GM18502 (cell line): ENCODE measurements around the gene MTMR3.
"Not testable (repeated sequence)": the region's sequence is repeated elsewhere in the genome, so short reads cannot be mapped to it uniquely, and the experiment has no call there.

Experiments used
- ATAC-seq: cut with Tn5 transposase; IDR thresholded peaks from one replicate; pipeline ENCODE4 v1.9.1; 2021; ENCODE audit warnings: mild to moderate bottlenecking; ENCODE audit not compliant: unreplicated experiment, poor library complexity

Gene MTMR3

GRCh38 chr22:29951791-29952413 is 68.9 kb downstream of the MTMR3 start:
- ATAC-seq = no peak

GRCh38 chr22:29954203-29954855 is 71.4 kb downstream of the MTMR3 start:
- no peak for ATAC-seq

GRCh38 chr22:29956680-29957079 is 73.7 kb downstream of the MTMR3 start:
- ATAC-seq = no peak

GRCh38 chr22:29958170-29958569 is 75.2 kb downstream of the MTMR3 start:
- ATAC-seq = no peak

- no peak for ATAC-seq
Measured at GRCh38 chr22:29964776-29965175, 81.8 kb downstream of the MTMR3 start.

- ATAC-seq = no peak
Measured at GRCh38 chr22:29967461-29967860, 84.5 kb downstream of the MTMR3 start.

GRCh38 chr22:29971607-29972006 is 88.6 kb downstream of the MTMR3 start:
- no peak for ATAC-seq

- ATAC-seq = no peak
Measured at GRCh38 chr22:29972121-29972520, 89.1 kb downstream of the MTMR3 start.

- ATAC-seq = no peak
Measured at GRCh38 chr22:29973269-29973668, 90.3 kb downstream of the MTMR3 start.

- not testable (repeated sequence) for ATAC-seq
Measured at GRCh38 chr22:29973680-29974079, 90.7 kb downstream of the MTMR3 start.

- ATAC-seq = no peak
Measured at GRCh38 chr22:29975494-29975893, 92.5 kb downstream of the MTMR3 start.

GRCh38 chr22:29977107-29977506 is 94.1 kb downstream of the MTMR3 start:
- ATAC-seq = no peak

GRCh38 chr22:29979777-29980321 is 96.9 kb downstream of the MTMR3 start:
- no peak for ATAC-seq

GRCh38 chr22:29983296-29983917 is 100.4 kb downstream of the MTMR3 start:
- ATAC-seq = no peak

GRCh38 chr22:29985912-29986311 is 102.9 kb downstream of the MTMR3 start:
- no peak for ATAC-seq

- ATAC-seq = no peak
Measured at GRCh38 chr22:29987137-29987536, 104.2 kb downstream of the MTMR3 start.

GRCh38 chr22:29988719-29989118 is 105.7 kb downstream of the MTMR3 start:
- ATAC-seq = no peak

- no peak for ATAC-seq
Measured at GRCh38 chr22:29989446-29989845, 106.5 kb downstream of the MTMR3 start.

- no peak for ATAC-seq
Measured at GRCh38 chr22:29992341-29993275, 109.6 kb downstream of the MTMR3 start.

- ATAC-seq = no peak
Measured at GRCh38 chr22:29994027-29994715, 111.2 kb downstream of the MTMR3 start.
